Right ventricle myocardium superior (tissue), 1 donor: Measurements from ENCODE around the gene LRRC27. TPM values are rescaled to one million over a fixed set of nuclear protein-coding genes. Genes with fewer than 3 reads are reported as not detected.

ENCODE experiments used
- ATAC-seq: fragments of 200-7000 bp; cut with Tn5 transposase; one replicate; pipeline ENCODE4 v1.9.1; 2020; ENCODE audit warnings: mild to moderate bottlenecking; ENCODE audit not compliant: poor library complexity
- DNase-seq: peaks from one replicate; pipeline ENCODE4 v3.0.0-alpha.2; 2020
- intact Hi-C: fragments of 100-400 bp; cut with DNase I; formaldehyde crosslinking; loops from one replicate; pipeline ENCODE4 v1.11.2; 2022
- total RNA-seq: library from RNA; stranded (reverse); fragmentation: NEBNext Ultra II Directional; extraction: Animal tissue kit (Norgen Biotek cat#: 25700); gene quantifications from one replicate; pipeline ENCODE4 v1.2.1, GENCODE V29; 2021
- donor health status: DM: no; HTN: yes; CAD: no; lungs with severe emphysema.

Gene LRRC27
- total RNA-seq, 1 donor from 2014 or later: 3.9 TPM

DNA sequence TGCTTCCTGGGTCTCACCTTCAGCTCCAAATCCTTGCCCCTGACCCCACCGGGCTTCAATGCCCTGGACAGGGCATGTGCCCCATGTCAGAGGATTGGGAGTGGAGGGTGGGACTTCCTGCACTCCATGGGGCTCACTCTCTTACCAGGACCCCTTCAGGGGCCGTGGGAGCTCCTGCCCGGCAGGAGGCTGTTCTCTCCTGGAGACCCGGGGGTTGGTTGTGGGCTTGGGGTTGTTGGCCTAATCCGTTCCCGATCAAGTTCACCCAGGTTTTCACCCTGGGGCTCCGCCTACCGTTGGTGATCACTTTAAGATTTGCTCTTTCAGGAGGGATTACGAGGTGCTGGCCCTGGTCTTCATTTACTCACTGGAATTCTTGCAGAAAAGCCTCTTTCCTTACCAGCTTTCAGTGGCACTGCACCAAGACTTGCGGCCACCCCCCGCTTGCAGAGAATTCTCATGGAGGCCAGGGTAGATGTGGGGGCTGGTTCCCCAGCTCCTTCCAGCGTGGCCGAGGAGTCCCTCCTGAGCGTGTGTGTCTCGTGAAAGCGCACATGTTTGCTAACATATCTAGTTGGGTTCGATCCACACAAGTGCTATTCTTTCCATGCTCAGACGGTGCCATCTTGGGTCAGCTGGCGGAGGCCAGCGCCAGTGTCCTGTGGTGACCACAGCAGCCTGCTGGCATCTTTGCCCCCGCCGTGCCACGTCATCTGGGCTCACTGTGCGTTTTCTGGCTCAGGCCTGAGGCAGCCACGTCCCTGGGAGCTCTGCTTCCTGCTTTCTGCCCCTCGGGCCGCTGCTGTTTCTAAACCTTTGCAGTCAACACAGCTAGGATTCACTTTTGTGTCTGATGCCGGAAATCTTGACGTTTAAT lies 80.6 kb downstream of the LRRC27 start:
- ATAC-seq (no peak), DNase-seq (no peak)
- intact Hi-C loops: no loop called here

DNA sequence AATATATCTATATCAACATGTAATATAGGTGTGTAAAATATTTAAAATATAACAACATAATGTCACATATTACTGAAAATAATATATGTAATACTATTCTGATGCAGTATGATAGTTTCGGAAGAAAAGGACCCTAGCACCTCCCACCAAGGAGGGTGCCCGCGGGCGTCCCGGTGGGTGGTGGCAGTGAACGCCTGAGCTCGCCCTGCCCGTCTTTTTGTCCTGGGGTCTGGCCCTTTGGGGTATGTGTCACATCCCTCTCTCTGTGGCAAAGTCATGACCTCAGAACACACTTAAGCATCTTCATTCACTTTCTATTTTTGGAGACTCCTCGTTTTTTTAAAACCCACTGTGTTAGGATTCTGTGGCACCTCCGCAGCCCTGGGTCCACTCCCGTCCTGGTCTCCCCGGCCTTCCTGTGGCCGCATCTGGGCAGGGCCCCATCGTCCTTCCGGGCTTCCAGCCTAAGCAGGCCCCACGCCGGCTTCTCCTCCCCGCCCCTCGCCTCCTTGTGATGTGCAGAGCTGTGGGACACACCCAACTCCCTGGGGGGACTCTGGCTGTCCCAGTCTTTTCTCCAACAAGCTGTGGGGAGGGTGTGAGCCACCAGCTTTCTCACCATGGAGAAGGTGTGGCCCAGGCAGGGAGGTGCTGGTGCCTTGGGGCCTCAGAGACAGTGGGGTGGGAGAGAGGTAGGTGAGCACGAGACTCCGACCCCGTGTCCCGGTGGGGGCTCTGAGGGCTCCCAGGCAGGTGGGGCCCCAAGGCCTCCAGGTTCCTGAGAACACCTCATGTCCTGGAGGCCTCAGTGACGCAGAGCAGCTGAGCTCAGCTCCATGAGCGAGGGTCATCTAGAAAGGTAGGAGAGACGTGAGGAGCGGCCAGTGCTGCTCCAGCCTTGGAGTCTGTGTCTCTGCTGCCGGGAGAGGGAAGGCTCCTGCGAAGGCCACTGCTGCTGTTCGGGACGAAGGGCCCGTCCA lies 81.5 kb downstream of the LRRC27 start:
- DNase-seq (no peak), ATAC-seq (no peak)
- intact Hi-C loops: no loop called here

DNA sequence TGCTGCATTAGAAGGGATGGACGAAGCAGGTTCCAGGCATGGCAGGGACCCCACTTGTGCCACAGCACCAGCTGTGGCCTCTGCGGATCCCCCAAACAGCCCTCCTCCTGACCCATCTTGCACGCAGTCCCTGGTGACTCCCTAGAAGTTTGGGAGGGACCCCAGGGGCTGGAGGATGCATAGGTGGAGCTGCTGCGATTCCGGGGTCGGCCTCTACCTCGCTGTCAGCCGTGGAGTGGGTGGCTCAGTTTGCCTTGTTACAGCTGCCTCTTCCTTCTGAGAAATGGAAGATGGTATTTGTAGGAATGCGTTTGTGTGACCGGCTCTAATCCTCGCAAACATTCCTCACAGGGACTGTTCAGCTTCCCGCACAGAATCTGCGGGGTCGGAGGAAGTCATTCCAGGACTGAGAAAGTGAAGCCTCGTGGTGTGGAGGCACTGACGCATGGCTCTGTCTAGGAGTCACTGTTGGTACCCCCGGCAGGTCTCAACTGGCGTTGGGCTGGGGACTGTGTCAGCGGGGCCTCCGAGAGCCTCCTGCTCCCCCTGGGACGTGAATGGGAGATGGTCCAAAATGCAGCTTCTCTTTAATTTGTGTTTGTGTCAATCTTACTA lies 82.5 kb downstream of the LRRC27 start:
- DNase-seq (no peak), ATAC-seq (no peak)
- intact Hi-C loops: no loop called here

DNA sequence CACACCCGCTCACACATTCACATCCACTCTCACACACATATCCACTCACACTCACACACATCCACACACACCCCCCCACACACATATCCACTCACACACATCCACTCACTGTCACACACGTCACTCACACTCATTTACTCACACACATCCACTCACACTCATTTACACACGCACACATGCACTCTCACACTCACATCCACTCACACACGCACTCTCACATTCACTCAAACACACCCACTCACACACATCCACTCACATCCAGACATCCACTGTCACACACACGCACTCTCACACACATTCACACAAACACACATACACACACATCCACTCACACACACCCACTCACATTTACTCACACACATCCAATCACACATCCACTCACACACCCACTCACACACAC lies 83.3 kb downstream of the LRRC27 start:
- ATAC-seq (no peak), DNase-seq (no peak)
- intact Hi-C loops: no loop called here

DNA sequence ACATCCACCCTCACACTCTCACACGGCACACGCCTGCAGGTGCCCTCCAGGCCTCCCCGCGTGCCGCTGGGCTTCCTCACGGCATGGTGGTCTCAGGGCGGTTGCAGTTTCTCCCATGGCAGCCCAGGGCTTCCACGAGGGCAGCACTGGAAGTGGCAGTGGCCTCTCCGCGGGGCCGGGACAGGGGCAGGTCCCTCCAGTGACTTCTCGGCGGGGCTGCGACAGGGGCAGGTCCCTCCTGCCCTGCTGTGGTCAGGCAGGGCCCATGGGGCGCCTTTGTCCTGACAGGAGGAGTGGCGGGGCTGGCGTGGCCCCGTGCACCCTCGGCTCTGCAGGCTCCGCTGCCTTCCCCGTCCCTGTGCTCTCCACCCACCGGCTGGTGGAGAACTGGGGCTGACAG lies 84.0 kb downstream of the LRRC27 start:
- intact Hi-C loops: no loop called here
- DNase-seq: no peak
- ATAC-seq: no peak

DNA sequence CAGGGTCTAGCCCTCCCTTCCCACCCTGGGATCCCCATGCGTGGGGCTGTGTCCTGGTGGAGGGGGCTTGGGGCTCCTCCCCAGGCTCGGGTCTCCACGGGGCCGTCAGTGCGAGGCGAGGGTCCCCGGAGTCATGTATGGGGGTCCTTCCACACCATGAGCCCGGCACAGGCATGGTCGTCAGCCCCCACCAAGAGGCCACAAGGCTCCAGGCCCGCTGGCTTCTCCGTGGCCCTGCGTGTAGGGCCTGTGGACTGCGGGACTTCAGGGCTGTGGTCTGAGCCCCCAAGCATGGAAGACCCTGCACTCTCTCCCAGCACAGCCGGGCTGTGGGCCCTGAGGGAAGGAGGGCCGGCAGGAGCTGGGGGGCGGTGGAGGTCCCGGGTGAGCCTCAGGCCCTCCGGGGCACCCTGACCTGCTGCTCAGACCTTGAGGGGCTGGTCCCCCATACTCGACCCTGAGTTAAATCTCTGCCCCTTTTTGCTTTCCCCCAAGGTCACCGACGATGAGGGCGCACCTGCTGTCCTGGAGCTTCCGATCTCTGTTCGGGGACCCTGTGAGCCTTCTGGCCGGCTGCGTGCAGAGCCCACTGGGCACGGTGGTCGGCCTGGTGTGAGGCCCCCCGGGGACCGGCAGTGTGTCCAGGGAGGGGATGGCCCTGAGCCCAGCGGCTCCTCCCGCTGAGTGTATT lies 84.7 kb downstream of the LRRC27 start:
- intact Hi-C loops: no loop called here
- no peak for DNase-seq

DNA sequence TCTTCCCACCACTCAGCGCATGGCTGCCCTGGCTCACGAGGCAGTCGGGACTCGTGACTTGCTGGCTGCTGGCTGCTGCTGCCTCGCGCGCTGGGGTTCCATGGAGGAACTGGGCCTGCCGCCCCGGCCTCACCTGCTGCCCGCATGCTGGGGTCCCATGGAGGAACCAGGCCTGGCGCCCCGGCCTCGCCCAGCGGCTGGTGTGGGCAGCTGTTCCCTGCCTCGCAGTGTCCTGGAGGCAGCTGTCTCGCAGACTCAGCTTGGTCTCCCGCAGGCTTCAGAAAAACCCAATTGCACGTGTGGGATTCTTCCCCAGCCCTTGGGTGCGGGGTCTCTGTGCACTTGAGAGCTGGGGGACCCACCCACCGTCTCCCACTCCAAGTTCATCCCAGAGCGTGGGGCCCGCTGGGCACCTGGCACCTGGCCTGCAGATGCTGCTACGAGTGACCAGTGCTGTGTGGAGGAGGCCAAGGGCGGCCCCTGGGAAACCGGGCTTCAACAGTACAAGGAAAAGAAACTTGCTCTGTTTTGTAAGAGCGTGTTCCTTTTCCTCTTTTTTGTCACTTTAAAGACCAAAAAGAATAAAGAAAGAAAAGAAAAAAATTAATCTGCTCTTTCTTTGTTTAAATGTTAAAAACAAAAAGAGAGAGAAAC lies 85.4 kb downstream of the LRRC27 start:
- no peak for DNase-seq
- intact Hi-C loops: no loop called here
- ATAC-seq: no peak

More for the DNA sequence above, 84.7 kb downstream of the LRRC27 start:
- no peak for ATAC-seq

DNA sequence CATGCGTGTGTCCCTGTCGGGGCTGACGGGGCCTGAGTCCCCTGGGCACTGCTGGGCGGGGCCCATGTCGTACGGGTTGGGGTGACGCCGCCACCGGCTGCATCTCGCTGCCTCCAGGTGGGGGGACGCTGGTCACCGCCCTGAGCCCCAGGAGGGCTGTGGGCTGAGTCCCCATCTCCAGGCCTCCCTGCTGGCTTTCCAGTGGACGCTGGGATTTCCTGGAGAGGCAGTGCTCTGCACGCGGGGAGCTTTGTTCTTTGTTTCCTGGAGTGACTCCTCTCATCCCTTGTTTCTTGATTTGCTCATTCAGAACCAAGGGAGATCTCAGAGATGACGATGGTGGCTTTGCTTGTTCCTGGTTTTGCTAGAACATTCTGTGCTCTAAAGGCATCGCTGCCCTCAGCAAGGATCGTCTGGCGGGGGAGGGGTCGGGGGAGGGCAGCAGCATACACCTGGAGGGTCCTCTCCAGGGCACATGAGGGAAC lies 86.0 kb downstream of the LRRC27 start:
- intact Hi-C loops: no loop called here
- ATAC-seq (no peak), DNase-seq (no peak)

DNA sequence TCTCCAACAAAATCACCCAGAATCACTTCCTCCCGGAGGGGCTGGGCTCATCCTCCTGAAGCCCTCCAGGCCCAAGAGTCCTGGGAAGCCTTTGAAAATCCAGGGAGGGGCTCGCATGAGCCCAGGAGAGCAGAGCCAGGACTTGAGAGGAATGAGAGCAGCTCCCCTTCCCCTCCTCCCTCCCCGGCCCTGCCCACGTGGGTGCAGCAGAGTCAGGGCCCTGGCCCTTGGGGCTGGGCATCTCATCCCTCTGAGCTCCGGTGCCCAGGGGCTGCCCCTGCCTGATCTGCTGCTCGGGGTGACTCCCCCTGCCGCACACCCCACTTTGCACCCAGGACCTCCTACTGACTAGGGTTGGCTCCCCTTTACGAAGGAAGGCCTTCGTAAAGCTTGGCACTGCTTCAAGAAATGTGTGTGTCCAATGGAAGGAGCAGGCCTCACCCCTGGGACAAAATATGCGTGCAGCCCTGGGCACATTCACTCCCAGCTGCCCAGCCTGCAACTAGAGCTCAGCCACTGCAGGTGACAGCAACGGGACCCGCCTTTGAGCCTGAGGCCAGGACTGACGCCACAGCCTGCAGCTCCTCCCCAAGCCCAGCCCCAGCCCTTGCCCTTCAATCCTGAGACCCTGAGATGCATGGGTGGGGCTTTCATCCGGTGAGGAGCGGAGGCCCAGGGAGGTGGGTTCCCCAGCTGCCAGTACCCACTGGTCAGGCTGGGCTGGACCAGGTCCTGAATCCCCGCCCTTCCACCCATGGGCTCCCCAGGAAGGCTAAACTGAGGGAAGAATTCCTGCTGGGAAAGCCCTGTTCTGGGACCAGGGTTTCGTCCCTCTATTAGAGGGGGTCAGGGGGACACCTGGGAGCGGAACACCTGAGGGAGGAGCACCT lies 86.8 kb downstream of the LRRC27 start:
- DNase-seq: no peak
- intact Hi-C loops: no loop called here
- ATAC-seq: peak; percentile 25

DNA sequence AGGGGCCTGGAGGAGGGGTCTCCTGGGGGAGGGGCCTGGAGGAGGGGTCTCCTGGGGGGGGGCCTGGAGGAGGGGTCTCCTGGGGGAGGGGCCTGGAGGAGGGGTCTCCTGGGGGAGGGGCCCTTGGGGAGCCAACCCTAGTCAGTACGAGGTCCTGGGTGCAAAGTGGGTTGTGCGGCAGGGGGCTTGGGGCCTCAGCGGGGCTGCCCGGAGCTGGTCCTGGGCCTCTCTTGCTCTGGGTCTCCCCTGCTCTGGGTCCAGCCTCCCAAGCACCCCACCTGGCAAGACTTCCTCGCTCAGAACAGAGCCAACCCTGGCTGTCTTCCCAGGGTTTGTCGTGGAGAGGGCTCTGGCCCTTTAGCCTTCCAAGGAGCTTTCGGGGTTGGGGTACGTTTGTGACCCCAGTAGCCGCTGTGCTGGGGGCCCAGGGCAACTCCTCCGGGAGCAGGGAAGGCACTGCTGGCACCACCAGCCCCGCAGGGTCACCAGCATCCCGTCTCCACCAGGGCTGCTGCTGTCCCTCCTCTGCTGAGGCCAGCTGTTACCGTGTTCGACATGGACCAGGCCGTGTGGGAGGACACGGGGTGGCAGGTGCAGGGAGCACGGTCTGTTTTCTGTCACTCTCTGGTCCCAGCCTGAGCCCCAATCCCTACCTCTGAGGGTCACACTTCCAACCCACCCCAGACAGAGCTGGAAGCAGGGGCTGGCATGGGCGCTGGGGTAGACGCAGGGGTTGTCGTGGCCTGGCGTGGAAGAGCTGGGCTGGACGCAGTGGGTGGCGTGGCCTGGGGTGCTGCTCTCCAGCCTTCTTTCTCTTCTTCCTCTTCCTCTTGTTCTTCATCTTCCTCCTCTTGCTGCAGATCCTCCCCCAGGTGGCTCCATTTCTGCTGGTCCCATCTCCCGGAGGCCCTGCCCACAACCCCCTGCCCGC lies 87.8 kb downstream of the LRRC27 start:
- ATAC-seq: no peak
- intact Hi-C loops: no loop called here
- DNase-seq: no peak

DNA sequence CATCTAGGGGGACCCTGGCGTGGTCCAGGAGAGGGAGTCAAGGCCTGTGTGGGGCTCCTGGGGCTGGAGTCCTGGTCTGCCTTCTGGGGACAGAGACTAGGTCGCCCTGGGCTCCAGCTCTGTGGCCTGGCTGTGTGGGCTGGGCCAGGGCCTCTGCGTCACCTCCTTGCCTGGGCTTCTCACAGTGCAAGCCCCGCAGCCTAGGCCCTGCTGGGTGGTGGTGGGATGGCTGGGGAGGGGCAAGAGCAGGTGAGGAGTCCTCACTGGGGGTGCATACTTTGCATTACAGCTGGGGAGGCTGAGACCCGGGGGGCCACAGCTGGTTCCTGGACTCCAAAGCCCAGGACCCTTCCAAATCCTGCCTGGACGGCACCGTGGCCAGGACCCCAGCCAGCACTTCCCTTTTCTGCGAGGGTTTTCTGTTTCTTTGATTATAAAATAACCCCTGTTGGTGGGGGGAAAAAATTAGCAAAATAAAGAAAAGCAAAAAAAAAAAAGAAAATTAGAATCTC lies 88.5 kb downstream of the LRRC27 start:
- intact Hi-C loops: no loop called here
- ATAC-seq (no peak), DNase-seq (no peak)

DNA sequence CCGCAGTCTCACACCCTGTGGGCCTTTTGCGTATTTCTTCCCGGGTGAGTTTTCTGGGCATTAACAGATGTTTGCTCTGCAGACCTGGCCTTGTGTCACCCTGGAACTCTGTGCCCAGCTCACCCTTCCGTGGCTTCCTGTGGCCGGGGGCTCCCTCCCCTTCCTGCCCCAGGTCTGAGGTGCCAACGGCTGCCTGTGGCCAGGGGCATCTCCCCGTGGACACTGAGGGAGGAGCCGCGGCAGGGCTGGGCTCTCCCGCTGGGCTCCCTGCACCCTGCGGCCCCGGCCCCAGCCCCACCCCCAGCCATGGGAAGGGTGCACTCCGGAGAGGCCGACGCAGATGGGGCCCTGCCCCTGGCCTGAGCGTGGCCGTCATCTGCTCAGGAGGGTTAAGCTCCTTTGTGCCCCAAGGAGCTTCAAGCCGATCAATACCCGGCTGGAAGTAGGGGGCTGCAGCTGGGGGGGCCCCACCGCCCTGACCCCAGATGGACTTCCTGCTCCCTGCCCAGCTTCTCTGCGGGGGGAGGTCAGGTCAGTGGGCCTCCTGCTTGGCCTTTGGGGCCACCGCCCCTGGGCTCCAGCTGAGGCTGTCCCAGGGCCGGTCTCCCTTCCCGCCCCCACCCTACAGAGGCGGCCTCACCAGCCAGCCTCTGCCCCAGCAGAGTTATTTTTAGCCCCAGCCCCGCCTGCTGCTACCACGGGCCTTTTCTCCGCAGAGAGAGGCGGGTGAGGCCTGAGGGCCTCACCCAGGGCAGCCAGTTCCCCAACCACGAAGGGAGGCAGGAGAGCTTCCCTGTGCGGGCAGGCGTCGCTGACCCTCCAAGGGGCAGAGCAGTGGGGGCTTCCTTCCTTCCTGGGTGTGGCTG lies 89.2 kb downstream of the LRRC27 start:
- DNase-seq: peak; percentile 88
- intact Hi-C loops: no loop called here
- peak; percentile 86 for ATAC-seq

DNA sequence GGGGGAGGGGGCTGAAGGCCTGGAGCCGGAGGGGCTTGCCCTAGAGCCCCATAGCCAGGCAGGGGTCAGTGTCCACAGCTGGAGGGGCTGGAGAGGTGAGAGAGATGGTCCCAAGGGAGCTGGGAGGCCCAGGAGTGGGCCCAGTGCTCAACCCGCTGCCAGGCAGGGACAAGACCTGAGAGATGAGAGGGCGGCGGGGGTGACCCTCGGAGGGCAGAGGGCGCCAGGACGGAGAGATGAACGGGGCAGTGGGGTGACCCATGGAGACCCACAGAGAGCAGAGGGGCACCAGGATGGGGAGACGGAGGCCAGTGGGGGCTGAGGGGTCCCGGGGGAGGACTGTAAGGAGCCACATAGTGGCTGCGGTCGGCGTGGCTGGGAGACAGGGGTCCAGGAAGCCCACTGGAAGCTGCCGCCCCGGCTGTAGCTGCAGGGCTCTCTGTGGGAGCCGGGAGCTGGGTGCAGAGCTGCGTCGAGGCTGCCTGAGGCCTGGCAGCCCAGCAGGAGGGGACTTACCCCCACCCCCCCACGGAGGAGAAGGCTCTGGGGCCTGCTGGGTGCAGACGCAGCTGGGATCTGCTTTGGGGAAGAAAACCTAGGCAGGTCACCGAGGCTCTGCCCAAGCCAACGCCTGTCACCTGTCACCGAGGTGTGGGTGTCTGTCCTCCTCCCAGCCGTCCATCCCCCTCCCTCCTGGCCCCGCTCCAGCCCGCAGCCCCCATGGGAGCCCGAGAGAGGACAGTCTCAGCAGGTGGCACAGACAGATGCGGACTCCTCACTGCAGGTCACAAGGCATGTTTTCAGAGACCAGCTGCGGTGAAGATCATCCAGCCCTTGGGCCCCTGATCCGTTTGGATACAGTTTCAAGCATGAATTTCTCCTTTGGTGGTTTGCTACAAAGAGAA lies 90.1 kb downstream of the LRRC27 start:
- ATAC-seq: no peak
- DNase-seq: no peak
- intact Hi-C loops: no loop called here
